ENCODE results near the gene UGT2B17. TPM values are rescaled to one million over a fixed set of nuclear protein-coding genes. Genes with fewer than 3 reads are reported as not detected.

Gene UGT2B17
- total RNA-seq, 2 donors from 2014 or later: not detected

GRCh38 chr4:68592673-68593072 lies 16.6 kb upstream of the UGT2B17 start:
- ATAC-seq (ENCODE audit: insufficient number of reproducible peaks, low FRiP score, low read depth): no peak
- no peak for DNase-seq (ENCODE audit: low spot score)
- no peaks in the 10 kb centered on the region for H3K27me3 ChIP-seq (replicated peaks; ENCODE audit: insufficient read depth)
- H3K4me1 ChIP-seq (ENCODE audit: control insufficient read depth in 1 of 2, low read depth in 2 of 2): no peaks in the 10 kb centered on the region
- no peaks in the 10 kb centered on the region for H3K36me3 ChIP-seq
- H3K4me3 ChIP-seq: no peak overlapping the region
- H3K9me3 ChIP-seq: no peaks in the 10 kb centered on the region
- no peak overlapping the region for H3K27ac ChIP-seq
- TF ChIP-seq CTCF (IDR thresholded peaks at IDR 0.05): no peak

GRCh38 chr4:68591204-68591603 lies 15.1 kb upstream of the UGT2B17 start:
- H3K36me3 ChIP-seq: no peaks in the 10 kb centered on the region
- TF ChIP-seq CTCF (IDR thresholded peaks at IDR 0.05): no peak
- H3K4me3 ChIP-seq: no peak overlapping the region
- no peaks in the 10 kb centered on the region for H3K27me3 ChIP-seq (replicated peaks; ENCODE audit: insufficient read depth)
- ATAC-seq (ENCODE audit: insufficient number of reproducible peaks, low FRiP score, low read depth): no peak
- DNase-seq (ENCODE audit: low spot score): no peak
- no peak overlapping the region for H3K27ac ChIP-seq
- no peaks in the 10 kb centered on the region for H3K4me1 ChIP-seq (ENCODE audit: control insufficient read depth in 1 of 2, low read depth in 2 of 2)
- H3K9me3 ChIP-seq: no peaks in the 10 kb centered on the region

GRCh38 chr4:68589790-68590189 lies 13.7 kb upstream of the UGT2B17 start:
- no peaks in the 10 kb centered on the region for H3K9me3 ChIP-seq
- no peaks in the 10 kb centered on the region for H3K27me3 ChIP-seq (replicated peaks; ENCODE audit: insufficient read depth)
- H3K36me3 ChIP-seq: no peaks in the 10 kb centered on the region
- no peaks in the 10 kb centered on the region for H3K4me1 ChIP-seq (ENCODE audit: control insufficient read depth in 1 of 2, low read depth in 2 of 2)
- no peak overlapping the region for H3K4me3 ChIP-seq
- H3K27ac ChIP-seq: no peak overlapping the region
- no peak for DNase-seq (ENCODE audit: low spot score)
- no peak for TF ChIP-seq CTCF (IDR thresholded peaks at IDR 0.05)
- no peak for ATAC-seq (ENCODE audit: insufficient number of reproducible peaks, low FRiP score, low read depth)

- Histone ChIP-seq H3K4me3 (no peak overlapping the region), H3K27me3 (replicated peaks; ENCODE audit: insufficient read depth) (no peaks in the 10 kb centered on the region), H3K4me1 (ENCODE audit: control insufficient read depth in 1 of 2, low read depth in 2 of 2) (no peaks in the 10 kb centered on the region), H3K27ac (no peak overlapping the region), H3K36me3 (no peaks in the 10 kb centered on the region), H3K9me3 (no peaks in the 10 kb centered on the region)
- DNase-seq (ENCODE audit: low spot score) (no peak), ATAC-seq (ENCODE audit: insufficient number of reproducible peaks, low FRiP score, low read depth) (no peak)
- no peak for TF ChIP-seq CTCF (IDR thresholded peaks at IDR 0.05)
These were observed 6.2 kb upstream of the UGT2B17 start for GRCh38 chr4:68582339-68582717.

- Histone ChIP-seq H3K27ac (no peak overlapping the region), H3K4me3 (no peak overlapping the region), H3K9me3 (no peaks in the 10 kb centered on the region), H3K27me3 (replicated peaks; ENCODE audit: insufficient read depth) (no peaks in the 10 kb centered on the region), H3K4me1 (ENCODE audit: control insufficient read depth in 1 of 2, low read depth in 2 of 2) (no peaks in the 10 kb centered on the region), H3K36me3 (no peaks in the 10 kb centered on the region)
- ATAC-seq (ENCODE audit: insufficient number of reproducible peaks, low FRiP score, low read depth): no peak
- DNase-seq (ENCODE audit: low spot score): no peak
- TF ChIP-seq CTCF (IDR thresholded peaks at IDR 0.05): no peak
These were observed 5.5 kb upstream of the UGT2B17 start for GRCh38 chr4:68581383-68582338.
